Lung (tissue), 12 donors: Measurements from ENCODE around the gene SLIT2. TPM values are rescaled to one million over a fixed set of nuclear protein-coding genes. Genes with fewer than 3 reads are reported as not detected.

Experiments used
- ATAC-seq: fragments of 200-7000 bp; cut with Tn5 transposase; one replicate; pipeline ENCODE4 v1.9.1; 2020; ENCODE audit warnings: moderate number of reproducible peaks; ENCODE audit not compliant: insufficient read depth, low FRiP score
- DNase-seq, 3 donors: peaks; one replicate each; pipeline ENCODE4 v3.0.0-alpha.2; 2013 to 2017
- H3K27ac ChIP-seq, 2 donors: one replicate each; pipeline ENCODE4 v1.5.1; 2013; ENCODE audit warnings: mild to moderate bottlenecking in 2 of 2, moderate library complexity in 2 of 2, control low read depth in 1 of 2, inconsistent platforms in 1 of 2, low read depth in 1 of 2, low read length in 1 of 2
- H3K27me3 ChIP-seq, 3 donors: one replicate each; pipeline ENCODE4 v1.5.1; 2013; ENCODE audit warnings: low read length in 2 of 3; ENCODE audit not compliant: control insufficient read depth in 3 of 3, insufficient read depth in 3 of 3
- H3K36me3 ChIP-seq, 4 donors: one replicate each; pipeline ENCODE4 v1.5.1; 2013; ENCODE audit warnings: low read length in 4 of 4, mild to moderate bottlenecking in 1 of 4, moderate library complexity in 1 of 4; ENCODE audit not compliant: control insufficient read depth in 4 of 4, insufficient read depth in 4 of 4
- H3K4me1 ChIP-seq, 5 donors: one replicate each; pipeline ENCODE4 v1.5.1; 2013; ENCODE audit warnings: low read length in 5 of 5, mild to moderate bottlenecking in 2 of 5, moderate library complexity in 1 of 5; ENCODE audit not compliant: control insufficient read depth in 5 of 5, insufficient read depth in 5 of 5
- H3K4me3 ChIP-seq: one replicate; pipeline ENCODE4 v1.5.1; 2013; ENCODE audit warnings: mild to moderate bottlenecking, control low read depth, moderate library complexity
- H3K9ac ChIP-seq, 2 donors: one replicate each; pipeline ENCODE4 v1.5.1; 2013; ENCODE audit warnings: low read length in 2 of 2, control low read depth in 1 of 2; ENCODE audit not compliant: insufficient read depth in 1 of 2
- H3K9me3 ChIP-seq, 4 donors: one replicate each; pipeline ENCODE4 v1.5.1; 2013; ENCODE audit warnings: low read length in 3 of 4, mild to moderate bottlenecking in 1 of 4, moderate library complexity in 1 of 4; ENCODE audit not compliant: control insufficient read depth in 4 of 4, insufficient read depth in 3 of 4
- WGBS, 2 donors: extraction: QIAGEN DNeasy Blood & Tissue Kit; methylation state at CpG; one replicate each; pipeline ENCODE4 v1.1.7; 2013; 5-methylcytosine and 5-hydroxymethylcytosine counted together
- polyA plus RNA-seq, 2 donors: library from polyadenylated mRNA; stranded (reverse); fragments of 200-250 nt; gene quantifications; one replicate each; pipeline ENCODE4 v1.2.1, GENCODE V29; 2013
- total RNA-seq, 2 donors: library from RNA; depleted of rRNA in 1 of 2; stranded (reverse); fragments of >200 nt in 1 of 2; gene quantifications; one replicate each; pipeline ENCODE4 v1.2.1, GENCODE V29; 2014 to 2021
- TF ChIP-seq, protein P1 (sequence below): IDR thresholded peaks from 2 replicates; pipeline ENCODE4 v1.5.1; 2012; ENCODE audit warnings: mild to moderate bottlenecking; ENCODE audit errors: control extremely low read depth, extremely low read depth
- donor health status: control.
- donor health status: control.
- donor health status: Bipolar disorder and iron deficiency.
- donor health status: healthy.
- donor health status: DM: yes; HTN: yes; CAD: no.

SLIT2 gene
- total and polyA plus RNA-seq, 4 donors = 6.6 to 159 (median 32.4) TPM

GRCh38 chr4:20288846-20289512 lies 37.3 kb downstream of the SLIT2 start:
- Histone ChIP-seq H3K9me3 (no peaks in the 10 kb centered on the region), H3K4me3 (no peak overlapping the region), H3K36me3 (peaks cover 0 to 12% (median 4%) of the 10 kb centered on the region in 4 donors), H3K4me1 (no peaks in the 10 kb centered on the region), H3K9ac (no peak overlapping the region), H3K27me3 (no peaks in the 10 kb centered on the region), H3K27ac (no peak overlapping the region)
- no peak for DNase-seq
- 72 to 74% methylated on average over 2 of the region's 2 CpGs for WGBS, 2 donors
- TF ChIP-seq, protein P1, sequence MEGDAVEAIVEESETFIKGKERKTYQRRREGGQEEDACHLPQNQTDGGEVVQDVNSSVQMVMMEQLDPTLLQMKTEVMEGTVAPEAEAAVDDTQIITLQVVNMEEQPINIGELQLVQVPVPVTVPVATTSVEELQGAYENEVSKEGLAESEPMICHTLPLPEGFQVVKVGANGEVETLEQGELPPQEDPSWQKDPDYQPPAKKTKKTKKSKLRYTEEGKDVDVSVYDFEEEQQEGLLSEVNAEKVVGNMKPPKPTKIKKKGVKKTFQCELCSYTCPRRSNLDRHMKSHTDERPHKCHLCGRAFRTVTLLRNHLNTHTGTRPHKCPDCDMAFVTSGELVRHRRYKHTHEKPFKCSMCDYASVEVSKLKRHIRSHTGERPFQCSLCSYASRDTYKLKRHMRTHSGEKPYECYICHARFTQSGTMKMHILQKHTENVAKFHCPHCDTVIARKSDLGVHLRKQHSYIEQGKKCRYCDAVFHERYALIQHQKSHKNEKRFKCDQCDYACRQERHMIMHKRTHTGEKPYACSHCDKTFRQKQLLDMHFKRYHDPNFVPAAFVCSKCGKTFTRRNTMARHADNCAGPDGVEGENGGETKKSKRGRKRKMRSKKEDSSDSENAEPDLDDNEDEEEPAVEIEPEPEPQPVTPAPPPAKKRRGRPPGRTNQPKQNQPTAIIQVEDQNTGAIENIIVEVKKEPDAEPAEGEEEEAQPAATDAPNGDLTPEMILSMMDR = no peak
- no peak for ATAC-seq

DNA sequence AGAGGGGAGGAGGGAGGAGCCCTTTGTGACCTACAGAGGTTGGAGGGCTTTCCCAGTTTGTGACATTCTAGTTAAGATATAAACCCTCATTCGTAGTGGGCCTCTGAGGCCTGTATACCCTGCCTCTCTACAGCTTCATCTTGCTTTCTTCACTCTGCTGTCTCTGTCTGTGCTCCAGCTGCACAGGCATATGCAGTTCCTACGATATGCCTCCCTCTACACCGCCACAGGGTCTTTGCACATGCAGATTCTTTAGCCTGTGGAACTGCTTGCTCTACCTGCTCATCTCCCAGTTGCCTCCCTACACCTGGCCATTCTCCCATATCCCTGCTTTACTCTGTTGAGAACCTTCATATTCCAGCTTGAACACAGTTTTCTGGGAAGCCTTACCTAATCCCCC lies 38.1 kb downstream of the SLIT2 start:
- no peaks in the 10 kb centered on the region for H3K4me1 ChIP-seq
- H3K27ac ChIP-seq = no peak overlapping the region
- ATAC-seq (no peak), DNase-seq (no peak)
- H3K36me3 ChIP-seq = peaks cover 0 to 9% (median 4%) of the 10 kb centered on the region in 4 donors
- H3K27me3 ChIP-seq = no peaks in the 10 kb centered on the region
- H3K9me3 ChIP-seq = no peaks in the 10 kb centered on the region
- no peak overlapping the region for H3K4me3 ChIP-seq
- TF ChIP-seq, protein P1 = no peak
- WGBS, 2 donors = 81 to 85% methylated on average over 3 of the region's 3 CpGs
- H3K9ac ChIP-seq = no peak overlapping the region

DNA sequence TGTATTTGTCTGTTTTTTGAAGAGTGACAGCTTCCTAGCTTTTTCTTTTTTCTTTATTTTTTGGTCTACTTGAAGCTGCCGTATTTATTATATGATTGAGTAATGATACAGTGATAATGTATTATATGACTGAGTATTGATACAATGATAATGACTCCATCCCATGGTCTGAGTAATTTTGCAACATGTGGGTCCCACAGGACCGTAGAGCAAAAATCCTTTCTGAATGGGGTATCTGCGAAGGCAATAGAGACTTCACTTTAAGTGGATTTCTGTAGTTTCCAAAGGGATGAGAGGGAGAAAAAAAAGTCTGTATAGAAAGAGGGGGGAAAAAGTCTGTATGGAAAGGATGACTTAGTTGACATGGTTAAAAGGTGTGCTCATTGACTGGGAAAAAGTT lies 41.0 kb downstream of the SLIT2 start:
- Histone ChIP-seq H3K27me3 (no peaks in the 10 kb centered on the region), H3K4me3 (no peak overlapping the region), H3K9me3 (no peaks in the 10 kb centered on the region), H3K27ac (no peak overlapping the region), H3K36me3 (no peaks in the 10 kb centered on the region), H3K4me1 (peaks cover 0 to 16% (median 0%) of the 10 kb centered on the region in 5 donors), H3K9ac (no peak overlapping the region)
- WGBS, 2 donors = 87 to 91% methylated on average over 3 of the region's 3 CpGs
- DNase-seq (no peak), ATAC-seq (no peak)
- TF ChIP-seq, protein P1 = no peak

DNA sequence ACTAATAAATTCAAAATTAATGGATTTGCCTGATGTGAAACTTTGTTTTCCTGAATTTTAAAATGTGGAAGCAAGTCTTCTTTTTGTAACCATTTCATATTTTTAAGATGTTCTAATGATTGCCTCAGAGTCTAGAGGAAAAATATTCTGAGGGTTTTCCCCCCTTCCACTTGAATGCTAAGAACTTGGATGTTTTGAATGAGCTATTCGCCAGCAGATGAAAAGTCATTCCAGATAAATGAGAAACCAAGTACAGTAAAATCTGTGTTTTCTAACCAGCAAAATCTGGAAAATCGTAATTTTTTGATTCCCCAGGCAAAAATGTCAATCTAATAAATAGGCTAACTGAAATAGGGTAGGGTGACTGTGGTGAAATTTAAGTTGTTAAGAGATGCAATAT lies 45.6 kb downstream of the SLIT2 start:
- ATAC-seq = no peak
- peaks cover 0 to 23% (median 0%) of the 10 kb centered on the region in 5 donors for H3K4me1 ChIP-seq
- no peaks in the 10 kb centered on the region for H3K9me3 ChIP-seq
- H3K4me3 ChIP-seq = no peak overlapping the region
- H3K27me3 ChIP-seq = no peaks in the 10 kb centered on the region
- DNase-seq = peak in 1 of 3 donors; percentile 25
- TF ChIP-seq, protein P1 = no peak
- no peak overlapping the region for H3K27ac ChIP-seq
- 34 to 58% methylated on average over 2 of the region's 2 CpGs for WGBS, 2 donors
- H3K9ac ChIP-seq = peak overlapping the region in 1 of 2 donors; percentile 13
- no peaks in the 10 kb centered on the region for H3K36me3 ChIP-seq
